GM12864 (cell line): ENCODE results near the gene MYH7B.

ENCODE experiments used
- DNase-seq: peaks from one replicate; pipeline ENCODE4 v3.0.0-alpha.2; 2011; ENCODE audit warnings: low read depth
- H3K4me3 ChIP-seq: 2 replicates; pipeline ENCODE4 v1.5.1; 2011; ENCODE audit warnings: mild to moderate bottlenecking, low read depth, low read length, control low read depth
- CTCF ChIP-seq: IDR thresholded peaks from 2 replicates; pipeline ENCODE4 v1.5.1; 2011; ENCODE audit warnings: low read depth, mild to moderate bottlenecking, moderate library complexity, low read length, control low read depth, inconsistent platforms; ENCODE audit errors: missing control alignments

The MYH7B gene

DNA sequence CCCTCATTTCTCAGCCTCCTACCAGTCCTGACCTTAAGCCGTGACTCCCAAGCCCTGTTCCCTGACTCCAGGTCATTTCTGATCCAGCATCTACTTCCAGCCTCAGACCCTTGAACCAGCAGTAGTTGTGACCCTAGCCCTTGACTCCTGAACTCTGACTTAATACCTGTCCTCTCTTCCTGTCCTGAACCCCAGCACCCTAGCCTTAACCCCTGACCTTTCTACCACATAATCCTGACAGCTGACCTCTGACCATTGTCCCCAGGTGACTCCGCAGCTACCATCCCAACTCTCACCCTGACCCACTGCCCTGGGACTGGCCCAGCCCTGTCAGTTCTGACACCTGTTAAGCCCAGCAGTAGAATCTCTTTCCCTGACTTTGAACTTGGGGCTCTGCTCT is 42.1 kb downstream of the MYH7B start:
- no peak for DNase-seq
- no peak for TF ChIP-seq CTCF
- no peak overlapping the region for H3K4me3 ChIP-seq

DNA sequence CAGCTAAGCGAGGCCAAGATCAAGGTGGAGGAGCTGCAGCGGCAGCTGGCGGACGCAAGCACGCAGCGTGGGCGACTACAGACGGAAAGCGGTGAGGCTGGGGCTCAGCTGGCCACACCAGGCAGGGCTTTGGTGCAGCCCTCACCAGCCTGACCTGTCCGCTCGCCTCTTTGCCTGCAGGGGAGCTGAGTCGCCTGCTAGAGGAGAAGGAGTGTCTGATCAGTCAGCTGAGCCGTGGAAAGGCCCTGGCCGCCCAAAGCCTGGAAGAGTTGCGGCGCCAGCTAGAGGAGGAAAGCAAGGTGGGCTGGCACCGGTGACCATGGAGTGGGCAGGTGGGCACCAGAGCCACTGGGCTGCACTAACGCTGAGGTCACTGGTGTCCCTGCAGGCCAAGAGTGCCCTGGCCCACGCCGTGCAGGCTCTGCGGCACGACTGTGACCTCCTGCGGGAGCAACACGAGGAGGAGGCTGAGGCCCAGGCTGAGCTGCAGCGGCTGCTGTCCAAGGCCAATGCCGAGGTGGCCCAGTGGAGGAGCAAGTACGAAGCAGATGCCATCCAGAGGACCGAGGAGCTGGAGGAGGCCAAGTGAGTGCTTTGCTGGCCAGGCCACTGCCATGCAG is 42.8 kb downstream of the MYH7B start:
- no peak overlapping the region for H3K4me3 ChIP-seq
- DNase-seq, result no peak
- no peak for TF ChIP-seq CTCF

DNA sequence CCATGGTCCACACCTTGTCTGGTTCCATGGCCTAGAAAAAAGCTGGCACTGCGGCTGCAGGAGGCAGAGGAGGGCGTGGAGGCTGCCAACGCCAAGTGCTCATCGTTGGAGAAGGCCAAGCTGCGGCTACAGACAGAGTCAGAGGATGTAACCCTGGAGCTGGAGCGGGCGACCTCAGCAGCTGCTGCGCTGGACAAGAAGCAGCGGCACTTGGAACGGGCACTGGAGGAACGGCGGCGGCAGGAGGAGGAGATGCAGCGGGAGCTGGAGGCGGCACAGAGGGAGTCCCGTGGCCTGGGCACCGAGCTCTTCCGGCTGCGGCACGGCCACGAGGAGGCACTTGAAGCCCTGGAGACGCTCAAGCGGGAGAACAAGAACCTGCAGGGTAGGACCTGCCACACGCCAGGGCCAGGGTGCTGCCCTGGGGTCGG is 43.4 kb downstream of the MYH7B start:
- DNase-seq, result no peak
- H3K4me3 ChIP-seq, result no peak overlapping the region
- TF ChIP-seq CTCF, result no peak

DNA sequence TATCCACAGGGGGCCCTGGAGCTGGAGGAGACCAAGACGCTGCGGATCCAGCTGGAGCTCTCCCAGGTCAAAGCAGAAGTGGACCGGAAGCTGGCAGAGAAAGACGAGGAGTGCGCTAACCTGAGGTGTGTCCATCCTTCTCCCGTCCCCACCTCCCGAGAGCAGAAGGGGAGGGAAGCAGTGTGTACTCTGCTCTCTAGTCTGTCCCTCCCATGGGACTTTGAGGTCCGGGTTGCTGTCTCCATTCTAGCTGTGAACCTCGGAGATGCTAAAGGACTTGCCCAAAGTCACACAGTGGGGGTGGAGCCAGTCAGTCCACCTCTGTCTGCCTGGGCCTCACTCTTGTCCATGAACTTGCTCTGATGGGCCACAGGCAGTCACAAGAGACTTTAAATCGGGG is 44.1 kb downstream of the MYH7B start:
- H3K4me3 ChIP-seq, result no peak overlapping the region
- TF ChIP-seq CTCF, result no peak
- no peak for DNase-seq

DNA sequence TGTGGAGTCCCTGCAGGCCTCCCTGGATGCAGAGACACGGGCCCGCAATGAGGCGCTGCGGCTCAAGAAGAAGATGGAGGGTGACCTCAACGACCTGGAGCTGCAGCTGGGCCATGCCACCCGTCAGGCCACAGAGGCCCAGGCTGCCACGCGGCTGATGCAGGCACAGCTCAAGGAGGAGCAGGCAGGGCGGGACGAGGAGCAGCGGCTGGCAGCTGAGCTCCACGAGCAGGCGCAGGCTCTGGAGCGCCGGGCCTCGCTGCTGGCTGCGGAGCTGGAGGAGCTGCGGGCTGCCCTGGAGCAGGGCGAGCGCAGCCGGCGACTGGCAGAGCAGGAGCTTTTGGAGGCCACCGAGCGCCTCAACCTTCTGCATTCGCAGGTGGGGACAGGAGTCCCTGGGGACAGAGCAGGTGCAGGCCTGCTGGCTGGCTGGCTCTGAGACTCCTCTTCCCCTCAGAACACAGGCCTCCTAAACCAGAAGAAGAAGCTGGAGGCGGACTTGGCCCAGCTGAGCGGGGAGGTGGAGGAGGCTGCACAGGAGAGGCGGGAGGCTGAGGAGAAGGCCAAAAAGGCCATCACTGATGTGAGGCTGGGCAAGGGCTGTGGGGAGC is 44.7 kb downstream of the MYH7B start:
- no peak for DNase-seq
- no peak overlapping the region for H3K4me3 ChIP-seq
- no peak for TF ChIP-seq CTCF

DNA sequence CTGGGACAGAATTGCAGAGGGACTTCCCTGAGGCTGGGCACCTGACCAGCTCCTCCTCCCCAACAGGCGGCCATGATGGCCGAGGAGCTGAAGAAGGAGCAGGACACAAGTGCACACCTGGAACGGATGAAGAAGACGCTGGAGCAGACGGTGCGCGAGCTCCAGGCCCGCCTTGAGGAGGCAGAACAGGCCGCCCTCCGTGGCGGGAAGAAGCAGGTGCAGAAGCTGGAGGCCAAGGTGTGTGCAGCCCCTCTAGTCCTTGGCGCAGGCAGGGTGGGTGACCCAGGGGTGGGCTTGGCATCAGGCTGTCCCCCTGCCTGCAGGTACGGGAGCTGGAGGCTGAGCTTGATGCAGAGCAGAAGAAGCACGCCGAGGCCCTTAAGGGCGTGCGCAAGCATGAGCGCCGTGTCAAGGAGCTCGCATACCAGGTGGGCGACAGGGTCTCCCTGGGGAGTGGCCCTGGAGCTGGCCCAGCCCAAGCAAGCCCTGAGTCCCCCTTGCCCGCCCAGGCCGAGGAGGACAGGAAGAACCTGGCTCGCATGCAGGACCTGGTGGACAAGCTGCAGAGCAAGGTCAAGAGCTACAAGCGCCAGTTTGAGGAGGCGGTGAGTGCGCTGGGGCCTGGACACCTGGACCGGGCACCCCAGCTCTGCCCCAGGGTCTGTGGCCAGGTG is 45.4 kb downstream of the MYH7B start:
- DNase-seq, result no peak
- H3K4me3 ChIP-seq, result no peak overlapping the region
- TF ChIP-seq CTCF, result no peak
